ENCODE results near the gene COL4A6.

GRCh38 chrX:108114541-108114940 lies 323.7 kb downstream of the COL4A6 start:
- TF ChIP-seq CTCF (IDR thresholded peaks at IDR 0.05 in 8 of 11, conservative IDR thresholded peaks at IDR 0.05 in 3 of 11) (no peak), POLR2A (IDR thresholded peaks at IDR 0.05) (no peak)
